ENCODE data around the gene TRIP13. TPM values are rescaled to one million over a fixed set of nuclear protein-coding genes. Genes with fewer than 3 reads are reported as not detected.

Gene TRIP13
- total and polyA plus RNA-seq, 2 experiments from 2014 or later, result 9.2 to 9.4 TPM

DNA sequence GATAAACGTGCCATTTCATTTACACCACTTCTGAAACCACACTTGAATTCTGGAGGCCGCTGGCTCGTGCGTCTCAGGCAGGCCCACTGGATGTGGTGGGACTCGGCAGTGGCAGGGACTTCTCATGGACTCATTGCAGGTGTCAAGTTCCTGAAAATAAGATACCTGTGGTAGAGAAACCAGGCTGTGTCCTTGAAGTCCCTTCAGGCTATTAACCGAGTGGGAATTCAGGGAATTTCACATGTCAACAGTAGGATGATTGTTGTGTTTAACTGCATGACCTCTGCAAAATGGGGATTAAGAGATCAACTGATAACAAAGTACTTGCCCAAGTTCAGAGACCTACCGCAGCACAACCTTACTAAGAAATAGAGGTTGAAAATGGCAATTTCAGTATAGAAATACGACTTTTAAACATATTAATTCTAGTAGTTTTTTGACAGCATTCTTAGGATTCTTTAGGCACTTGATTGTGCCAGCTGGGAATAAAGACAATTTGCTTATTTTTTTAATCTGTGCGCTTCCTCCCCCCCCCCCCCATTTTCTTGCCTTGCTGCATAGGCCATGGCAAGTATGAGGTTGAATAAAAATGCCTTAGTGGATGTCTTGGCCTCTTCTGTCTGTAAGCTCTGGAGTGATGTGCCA lies 26.8 kb downstream of the TRIP13 start:
- no peaks in the 10 kb centered on the region for H3K9me2 ChIP-seq (replicated peaks; ENCODE audit: insufficient read depth)
- H3K4me3 ChIP-seq, result no peak overlapping the region
- TF ChIP-seq EZH2phosphoT487 (IDR thresholded peaks at IDR 0.05; ENCODE audit: low read depth, severe bottlenecking, unreplicated experiment), result no peak
- no peak for TF ChIP-seq CTCF (IDR thresholded peaks at IDR 0.05; ENCODE audit: poor library complexity)
- TF ChIP-seq EZH2 (IDR thresholded peaks at IDR 0.05; ENCODE audit: borderline replicate concordance), result no peak
- no peaks in the 10 kb centered on the region for H3K79me2 ChIP-seq
- H3K36me3 ChIP-seq (replicated peaks; ENCODE audit: insufficient read depth, low read depth), result no peaks in the 10 kb centered on the region
- no peak overlapping the region for H3K4me2 ChIP-seq
- no peak overlapping the region for H2AFZ ChIP-seq
- H3K27me3 ChIP-seq, result no peaks in the 10 kb centered on the region
- no peak for DNase-seq (ENCODE audit: low spot score)
- H3K27ac ChIP-seq, result no peak overlapping the region
- H3K9me3 ChIP-seq (ENCODE audit: low read depth), result no peaks in the 10 kb centered on the region
- no peaks in the 10 kb centered on the region for H4K20me1 ChIP-seq (ENCODE audit: insufficient read depth, poor library complexity, severe bottlenecking)
- WGBS (ENCODE audit: low lambda C conversion rate, missing lambda C conversion rate), result 53% methylated on average over 9 of the region's 9 CpGs
- H3K4me1 ChIP-seq (ENCODE audit: insufficient read depth), result peaks cover 7% of the 10 kb centered on the region

- Histone ChIP-seq H2AFZ (no peak overlapping the region), H3K36me3 (replicated peaks; ENCODE audit: insufficient read depth, low read depth) (no peaks in the 10 kb centered on the region), H3K27me3 (peaks cover 5% of the 10 kb centered on the region), H3K9me3 (ENCODE audit: low read depth) (no peaks in the 10 kb centered on the region), H3K4me3 (no peak overlapping the region), H3K4me1 (ENCODE audit: insufficient read depth) (peaks cover 7% of the 10 kb centered on the region), H3K9me2 (replicated peaks; ENCODE audit: insufficient read depth) (no peaks in the 10 kb centered on the region), H3K4me2 (no peak overlapping the region), H3K79me2 (no peaks in the 10 kb centered on the region), H4K20me1 (ENCODE audit: insufficient read depth, poor library complexity, severe bottlenecking) (no peaks in the 10 kb centered on the region), H3K27ac (no peak overlapping the region)
- TF ChIP-seq EZH2 (IDR thresholded peaks at IDR 0.05; ENCODE audit: borderline replicate concordance), result no peak
- no peak for TF ChIP-seq EZH2phosphoT487 (IDR thresholded peaks at IDR 0.05; ENCODE audit: low read depth, severe bottlenecking, unreplicated experiment)
- TF ChIP-seq CTCF (IDR thresholded peaks at IDR 0.05; ENCODE audit: poor library complexity), result no peak
- 70% methylated on average over 7 of the region's 7 CpGs for WGBS (ENCODE audit: low lambda C conversion rate, missing lambda C conversion rate)
- DNase-seq (ENCODE audit: low spot score), result no peak
Observed at GRCh38 chr5:920321-920720, 27.6 kb downstream of the TRIP13 start.

- H3K4me1 ChIP-seq (ENCODE audit: insufficient read depth), result peaks cover 13% of the 10 kb centered on the region
- DNase-seq (ENCODE audit: low spot score), result no peak
- no peak overlapping the region for H3K4me3 ChIP-seq
- TF ChIP-seq EZH2phosphoT487 (IDR thresholded peaks at IDR 0.05; ENCODE audit: low read depth, severe bottlenecking, unreplicated experiment) (no peak), EZH2 (IDR thresholded peaks at IDR 0.05; ENCODE audit: borderline replicate concordance) (no peak), CTCF (IDR thresholded peaks at IDR 0.05; ENCODE audit: poor library complexity) (no peak)
- H3K9me2 ChIP-seq (replicated peaks; ENCODE audit: insufficient read depth), result no peaks in the 10 kb centered on the region
- H3K4me2 ChIP-seq, result no peak overlapping the region
- peaks cover 17% of the 10 kb centered on the region for H3K27me3 ChIP-seq
- no peak overlapping the region for H3K27ac ChIP-seq
- no peaks in the 10 kb centered on the region for H3K79me2 ChIP-seq
- H3K9me3 ChIP-seq (ENCODE audit: low read depth), result no peaks in the 10 kb centered on the region
- 95% methylated on average over 9 of the region's 9 CpGs for WGBS (ENCODE audit: low lambda C conversion rate, missing lambda C conversion rate)
- H3K36me3 ChIP-seq (replicated peaks; ENCODE audit: insufficient read depth, low read depth), result no peaks in the 10 kb centered on the region
- no peak overlapping the region for H2AFZ ChIP-seq
- H4K20me1 ChIP-seq (ENCODE audit: insufficient read depth, poor library complexity, severe bottlenecking), result no peaks in the 10 kb centered on the region
Observed at GRCh38 chr5:921456-922435, 29.1 kb downstream of the TRIP13 start.
